AG04449 (cell line): ENCODE results near the gene OR2H1.

Source experiments
- CTCF ChIA-PET: fragments of 350-600 bp; formaldehyde crosslinking; extraction: SDS; loops from one replicate; lab custom pipeline; 2021; ENCODE audit warnings: antibody characterized with exemption; lab: Yijun Ruan, JAX
- POLR2A ChIA-PET: fragments of 400-600, 350-600 bp; formaldehyde crosslinking; extraction: SDS; loops from one replicate; lab custom pipeline; 2020; ENCODE audit warnings: antibody characterized with exemption, inconsistent platforms; lab: Yijun Ruan, JAX
- DNase-seq: peaks from one replicate; pipeline ENCODE4 v3.0.0-alpha.2; 2010; ENCODE audit warnings: low read depth, low spot score
- H3K4me3 ChIP-seq: 2 replicates; pipeline ENCODE4 v1.5.1; 2011; ENCODE audit warnings: low read depth, mild to moderate bottlenecking, control low read depth, low read length
- TF ChIP-seq, protein P1 (sequence below): IDR thresholded peaks from one replicate; pipeline ENCODE4 v1.5.1; 2011; ENCODE audit warnings: mild to moderate bottlenecking, moderate library complexity, low read length, control low read depth, inconsistent platforms; ENCODE audit not compliant: insufficient read depth; ENCODE audit errors: missing control alignments

Gene OR2H1

DNA sequence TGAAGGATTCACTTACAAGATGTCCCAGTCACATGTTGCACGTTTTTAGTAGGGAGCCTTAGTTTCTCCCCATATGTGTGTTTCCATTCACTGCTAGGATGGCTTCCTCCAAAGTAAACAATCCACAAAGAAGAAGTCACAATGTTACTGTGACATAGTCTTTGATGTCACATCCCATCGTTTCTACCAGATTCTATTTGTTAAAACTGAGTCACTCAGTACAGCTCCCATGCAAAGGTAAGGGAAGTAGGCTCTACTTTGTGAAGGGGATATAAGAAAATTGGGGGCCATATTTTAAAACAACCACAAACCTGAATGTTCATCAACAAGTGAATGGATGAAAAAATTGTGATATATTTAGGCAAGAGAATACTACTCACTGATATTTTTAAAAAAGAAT lies at the start of gene OR2H1, which contains the start of gene OR11A1:
Gene OR2H1, plus strand, starts transcription at position 185 of the 400 bp plus-strand sequence. CDS start 4,615 bp downstream, outside the sequence.
Gene OR11A1, minus strand, starts transcription at position 101 of the 400 bp plus-strand sequence. CDS start 29,430 bp downstream, outside the sequence.
- CTCF ChIA-PET = no interaction called here

GRCh38 chr6:29414588-29414987 lies 42.4 kb upstream of the OR2H1 start, which contains the start of gene OR12D1:
TSS of gene OR12D1 (plus strand) at chr6:29414928.
- POLR2A ChIA-PET = no interaction called here
- CTCF ChIA-PET = no interaction called here
- no peak within 1 kb of the TSS for H3K4me3 ChIP-seq
- no peak for DNase-seq
- TF ChIP-seq, protein P1, sequence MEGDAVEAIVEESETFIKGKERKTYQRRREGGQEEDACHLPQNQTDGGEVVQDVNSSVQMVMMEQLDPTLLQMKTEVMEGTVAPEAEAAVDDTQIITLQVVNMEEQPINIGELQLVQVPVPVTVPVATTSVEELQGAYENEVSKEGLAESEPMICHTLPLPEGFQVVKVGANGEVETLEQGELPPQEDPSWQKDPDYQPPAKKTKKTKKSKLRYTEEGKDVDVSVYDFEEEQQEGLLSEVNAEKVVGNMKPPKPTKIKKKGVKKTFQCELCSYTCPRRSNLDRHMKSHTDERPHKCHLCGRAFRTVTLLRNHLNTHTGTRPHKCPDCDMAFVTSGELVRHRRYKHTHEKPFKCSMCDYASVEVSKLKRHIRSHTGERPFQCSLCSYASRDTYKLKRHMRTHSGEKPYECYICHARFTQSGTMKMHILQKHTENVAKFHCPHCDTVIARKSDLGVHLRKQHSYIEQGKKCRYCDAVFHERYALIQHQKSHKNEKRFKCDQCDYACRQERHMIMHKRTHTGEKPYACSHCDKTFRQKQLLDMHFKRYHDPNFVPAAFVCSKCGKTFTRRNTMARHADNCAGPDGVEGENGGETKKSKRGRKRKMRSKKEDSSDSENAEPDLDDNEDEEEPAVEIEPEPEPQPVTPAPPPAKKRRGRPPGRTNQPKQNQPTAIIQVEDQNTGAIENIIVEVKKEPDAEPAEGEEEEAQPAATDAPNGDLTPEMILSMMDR = no peak

More for the DNA sequence above, at the start of gene OR2H1, which contains the start of gene OR11A1:
- DNase-seq = no peak
- TF ChIP-seq, protein P1 = no peak
- H3K4me3 ChIP-seq = no peak within 1 kb of the TSS
- POLR2A ChIA-PET = no interaction called here

- POLR2A ChIA-PET = no interaction called here
- TF ChIP-seq, protein P1 = no peak
- DNase-seq = no peak
- H3K4me3 ChIP-seq = no peak overlapping the region
- CTCF ChIA-PET = no interaction called here
These were observed 37.4 kb upstream of the OR2H1 start for GRCh38 chr6:29419516-29419915.

- no peak overlapping the region for H3K4me3 ChIP-seq
- no peak for DNase-seq
- ChIA-PET POLR2A (no interaction called here), CTCF (no interaction called here)
- TF ChIP-seq, protein P1 = no peak
These were observed 32.8 kb upstream of the OR2H1 start for GRCh38 chr6:29424168-29424567.

DNA sequence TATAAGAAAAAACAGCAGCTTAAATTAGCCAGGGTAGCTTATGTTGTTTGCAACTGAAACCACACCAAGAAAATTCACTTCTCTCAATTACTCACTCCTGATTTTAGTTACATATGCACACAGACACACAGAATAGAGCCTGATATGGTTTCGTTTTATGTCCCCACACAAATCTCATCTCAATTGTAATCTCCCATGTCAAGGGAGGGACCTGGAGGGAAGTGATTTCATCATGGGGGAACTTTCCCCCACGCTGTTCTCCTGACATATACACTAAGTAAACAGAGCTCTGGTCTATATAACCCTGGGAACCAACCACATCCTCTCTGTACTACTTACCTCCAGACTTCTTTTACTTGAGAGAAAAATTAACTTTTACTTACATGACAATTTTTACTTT lies 32.4 kb upstream of the OR2H1 start:
- ChIA-PET POLR2A (no interaction called here), CTCF (no interaction called here)
- TF ChIP-seq, protein P1 = no peak
- no peak overlapping the region for H3K4me3 ChIP-seq
- no peak for DNase-seq

- ChIA-PET CTCF (no interaction called here), POLR2A (no interaction called here)
- TF ChIP-seq, protein P1 = no peak
- H3K4me3 ChIP-seq = no peak overlapping the region
- DNase-seq = no peak
These were observed 31.9 kb upstream of the OR2H1 start for GRCh38 chr6:29425075-29425474.
